ENCODE data around the gene HTR1D.

Gene HTR1D

DNA sequence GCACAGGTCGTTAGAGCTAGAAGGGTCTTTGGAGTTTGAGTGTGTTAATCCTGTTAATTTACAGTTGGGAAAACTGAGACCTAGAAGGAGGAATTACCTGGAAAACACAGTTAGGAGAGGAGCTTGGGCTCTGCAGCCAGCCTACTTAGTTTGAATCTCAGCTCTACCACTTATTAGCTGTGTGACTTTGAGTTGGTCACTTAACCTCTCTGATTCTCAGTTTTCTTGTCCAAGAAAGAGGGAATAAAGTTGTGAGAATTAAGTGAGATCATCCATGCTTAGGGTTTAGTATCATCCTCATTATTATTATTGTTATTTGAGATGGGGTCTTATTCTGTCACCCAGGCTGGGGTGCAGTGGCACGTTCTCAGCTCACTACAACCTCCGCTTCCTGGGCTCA is 5.4 kb upstream of the HTR1D start:
- Histone ChIP-seq H3K9ac (ENCODE audit: insufficient read length) (no peak overlapping the region), H3K9me3 (ENCODE audit: low read depth, low read length) (no peaks in the 10 kb centered on the region), H3K36me3 (ENCODE audit: insufficient read depth, low read length) (no peaks in the 10 kb centered on the region), H3K27ac (no peak overlapping the region), H3K4me3 (no peak overlapping the region)
- no peak for DNase-seq (ENCODE audit: low read depth, low spot score)
- TF ChIP-seq EZH2 (IDR thresholded peaks at IDR 0.05) (no peak), FOXP2 (optimal IDR thresholded peaks at IDR 0.05; ENCODE audit: control extremely low read depth, extremely low read length, insufficient read depth) (no peak), POLR2AphosphoS5 (IDR thresholded peaks at IDR 0.05; ENCODE audit: borderline replicate concordance, low read depth, low read length) (no peak)

- Histone ChIP-seq H3K27ac (no peak overlapping the region), H3K9me3 (ENCODE audit: low read depth, low read length) (no peaks in the 10 kb centered on the region), H3K9ac (ENCODE audit: insufficient read length) (no peak overlapping the region), H3K4me3 (no peak overlapping the region), H3K36me3 (ENCODE audit: insufficient read depth, low read length) (no peaks in the 10 kb centered on the region)
- DNase-seq (ENCODE audit: low read depth, low spot score), result no peak
- TF ChIP-seq FOXP2 (optimal IDR thresholded peaks at IDR 0.05; ENCODE audit: control extremely low read depth, extremely low read length, insufficient read depth), result no peak
- no peak for TF ChIP-seq POLR2AphosphoS5 (IDR thresholded peaks at IDR 0.05; ENCODE audit: borderline replicate concordance, low read depth, low read length)
- no peak for TF ChIP-seq EZH2 (IDR thresholded peaks at IDR 0.05)
These were observed 5.0 kb upstream of the HTR1D start for GRCh38 chr1:23222331-23222730.

DNA sequence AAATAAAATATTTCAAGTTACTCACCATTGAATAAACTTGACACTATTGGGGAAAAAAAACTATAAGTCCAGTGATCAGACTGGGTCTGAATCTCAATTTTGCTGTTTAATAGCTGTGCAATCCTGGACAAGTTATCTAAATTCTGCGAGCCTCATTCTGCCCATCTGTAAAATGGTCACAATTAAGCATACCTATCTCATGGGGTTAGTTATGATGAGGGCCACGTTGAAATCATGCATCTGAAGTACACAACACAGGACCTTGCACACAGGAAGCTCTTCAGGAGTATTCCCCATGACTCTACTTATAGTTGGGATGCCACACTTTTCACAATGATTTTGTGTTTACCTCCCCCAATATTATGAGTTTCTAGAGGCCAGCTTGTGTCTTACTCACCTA is 3.8 kb upstream of the HTR1D start:
- H3K9me3 ChIP-seq (ENCODE audit: low read depth, low read length), result no peaks in the 10 kb centered on the region
- H3K36me3 ChIP-seq (ENCODE audit: insufficient read depth, low read length), result no peaks in the 10 kb centered on the region
- no peak overlapping the region for H3K27ac ChIP-seq
- no peak overlapping the region for H3K9ac ChIP-seq (ENCODE audit: insufficient read length)
- TF ChIP-seq FOXP2 (optimal IDR thresholded peaks at IDR 0.05; ENCODE audit: control extremely low read depth, extremely low read length, insufficient read depth) (no peak), EZH2 (IDR thresholded peaks at IDR 0.05) (no peak)
- no peak overlapping the region for H3K4me3 ChIP-seq
- no peak for DNase-seq (ENCODE audit: low read depth, low spot score)

- Histone ChIP-seq H3K9me3 (ENCODE audit: low read depth, low read length) (no peaks in the 10 kb centered on the region), H3K27ac (no peak overlapping the region), H3K9ac (ENCODE audit: insufficient read length) (no peak overlapping the region), H3K4me3 (peak overlapping the region; percentile 75), H3K36me3 (ENCODE audit: insufficient read depth, low read length) (no peaks in the 10 kb centered on the region)
- no peak for DNase-seq (ENCODE audit: low read depth, low spot score)
- TF ChIP-seq FOXP2 (optimal IDR thresholded peaks at IDR 0.05; ENCODE audit: control extremely low read depth, extremely low read length, insufficient read depth) (no peak), EZH2 (IDR thresholded peaks at IDR 0.05) (no peak), POLR2AphosphoS5 (IDR thresholded peaks at IDR 0.05; ENCODE audit: borderline replicate concordance, low read depth, low read length) (no peak)
These were observed 406 bp downstream of the HTR1D start for GRCh38 chr1:23216771-23217420.

GRCh38 chr1:23215751-23216449 is 1.4 kb downstream of the HTR1D start:
- no peak for DNase-seq (ENCODE audit: low read depth, low spot score)
- Histone ChIP-seq H3K27ac (no peak overlapping the region), H3K36me3 (ENCODE audit: insufficient read depth, low read length) (no peaks in the 10 kb centered on the region), H3K4me3 (no peak overlapping the region), H3K9ac (ENCODE audit: insufficient read length) (no peak overlapping the region), H3K9me3 (ENCODE audit: low read depth, low read length) (no peaks in the 10 kb centered on the region)
- TF ChIP-seq POLR2AphosphoS5 (IDR thresholded peaks at IDR 0.05; ENCODE audit: borderline replicate concordance, low read depth, low read length), result no peak
- TF ChIP-seq EZH2 (IDR thresholded peaks at IDR 0.05), result no peak
- no peak for TF ChIP-seq FOXP2 (optimal IDR thresholded peaks at IDR 0.05; ENCODE audit: control extremely low read depth, extremely low read length, insufficient read depth)

DNA sequence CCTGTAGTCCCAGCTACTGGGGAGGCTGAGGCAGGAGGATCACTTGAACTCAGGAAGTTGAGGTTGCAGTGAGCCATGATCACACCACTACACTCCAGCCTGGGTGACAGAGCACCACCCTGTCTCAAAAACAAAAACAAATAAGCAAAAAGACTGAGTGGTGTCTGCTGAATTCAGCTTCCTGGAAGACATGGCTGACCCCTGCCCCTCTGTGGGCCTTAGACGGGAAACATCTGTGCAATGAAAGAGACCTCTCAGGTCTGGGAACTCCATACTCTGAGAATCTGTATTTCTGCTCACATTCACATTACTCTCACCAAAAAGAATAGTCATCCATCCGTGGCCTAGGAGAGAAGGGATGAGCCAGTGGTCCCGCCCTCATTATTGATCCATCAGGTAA is 2.0 kb downstream of the HTR1D start:
- Histone ChIP-seq H3K27ac (no peak overlapping the region), H3K9me3 (ENCODE audit: low read depth, low read length) (no peaks in the 10 kb centered on the region), H3K9ac (ENCODE audit: insufficient read length) (no peak overlapping the region), H3K4me3 (no peak overlapping the region), H3K36me3 (ENCODE audit: insufficient read depth, low read length) (no peaks in the 10 kb centered on the region)
- no peak for DNase-seq (ENCODE audit: low read depth, low spot score)
- no peak for TF ChIP-seq EZH2 (IDR thresholded peaks at IDR 0.05)
- no peak for TF ChIP-seq POLR2AphosphoS5 (IDR thresholded peaks at IDR 0.05; ENCODE audit: borderline replicate concordance, low read depth, low read length)
- no peak for TF ChIP-seq FOXP2 (optimal IDR thresholded peaks at IDR 0.05; ENCODE audit: control extremely low read depth, extremely low read length, insufficient read depth)

- DNase-seq (ENCODE audit: low read depth, low spot score), result no peak
- Histone ChIP-seq H3K36me3 (ENCODE audit: insufficient read depth, low read length) (no peaks in the 10 kb centered on the region), H3K4me3 (no peak overlapping the region), H3K27ac (no peak overlapping the region), H3K9ac (ENCODE audit: insufficient read length) (no peak overlapping the region), H3K9me3 (ENCODE audit: low read depth, low read length) (no peaks in the 10 kb centered on the region)
- TF ChIP-seq POLR2AphosphoS5 (IDR thresholded peaks at IDR 0.05; ENCODE audit: borderline replicate concordance, low read depth, low read length) (no peak), EZH2 (IDR thresholded peaks at IDR 0.05) (no peak), FOXP2 (optimal IDR thresholded peaks at IDR 0.05; ENCODE audit: control extremely low read depth, extremely low read length, insufficient read depth) (no peak)
These were observed 2.7 kb downstream of the HTR1D start for GRCh38 chr1:23214640-23215039.

DNA sequence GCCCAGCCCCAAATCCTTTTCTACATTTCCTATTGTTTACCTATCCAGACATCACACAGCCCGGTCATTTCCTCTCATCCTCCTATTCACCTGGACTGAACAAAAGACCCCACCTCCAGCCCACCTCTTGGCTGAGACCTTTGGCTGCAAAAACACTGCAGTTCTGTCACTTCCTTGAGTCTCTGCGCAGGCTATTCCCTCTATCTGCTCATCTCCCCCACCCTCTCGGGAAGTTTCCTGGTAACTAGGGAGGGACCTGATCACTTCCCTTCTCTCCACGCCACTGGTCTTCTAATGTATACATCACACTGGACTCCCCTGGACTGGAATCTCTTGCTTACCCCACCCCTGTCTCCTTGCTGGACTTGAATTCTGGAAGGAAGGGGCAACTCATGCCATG is 5.3 kb downstream of the HTR1D start:
- no peak for DNase-seq (ENCODE audit: low read depth, low spot score)
- no peak overlapping the region for H3K4me3 ChIP-seq

More for the DNA sequence above, 5.3 kb downstream of the HTR1D start:
- H3K9ac ChIP-seq (ENCODE audit: insufficient read length), result no peak overlapping the region
- no peaks in the 10 kb centered on the region for H3K9me3 ChIP-seq (ENCODE audit: low read depth, low read length)
- H3K36me3 ChIP-seq (ENCODE audit: insufficient read depth, low read length), result no peaks in the 10 kb centered on the region
- TF ChIP-seq POLR2AphosphoS5 (IDR thresholded peaks at IDR 0.05; ENCODE audit: borderline replicate concordance, low read depth, low read length) (no peak), FOXP2 (optimal IDR thresholded peaks at IDR 0.05; ENCODE audit: control extremely low read depth, extremely low read length, insufficient read depth) (no peak), EZH2 (IDR thresholded peaks at IDR 0.05) (no peak)
- no peak overlapping the region for H3K27ac ChIP-seq
